Naive thymus-derived CD4-positive, alpha-beta T cell (primary cell): ENCODE data around the gene MTHFD2L. TPM values are rescaled to one million over a fixed set of nuclear protein-coding genes. Genes with fewer than 3 reads are reported as not detected.

Source experiments
- ATAC-seq: fragments of 150-1000 bp; cut with Tn5 transposase; 2 replicates; pipeline ENCODE4 v1.10.0; 2021; ENCODE audit warnings: mild to moderate bottlenecking, moderate library complexity
- CTCF ChIA-PET: fragments of 350-600 bp; sonication (Branson Sonifier 250); formaldehyde crosslinking; loops from one replicate; lab custom pipeline; 2021; ENCODE audit warnings: antibody characterized with exemption; lab: Charles Lee
- POLR2A ChIA-PET: fragments of 350-600 bp; sonication (Branson Sonifier 250); formaldehyde crosslinking; loops from one replicate; lab custom pipeline; 2021; ENCODE audit warnings: antibody characterized with exemption, inconsistent platforms; lab: Charles Lee
- DNase-seq, 9 donors: peaks; one replicate each; pipeline versions ENCODE4 v3.0.0 to v3.0.0-alpha.2; 2020 to 2022; ENCODE audit warnings: mixed read lengths in 1 of 9
- H3K27ac ChIP-seq: one replicate; pipeline ENCODE4 v1.7.0; 2013; ENCODE audit warnings: mild to moderate bottlenecking, low read depth, low read length, moderate library complexity
- H3K27me3 ChIP-seq, 2 donors: one replicate each; pipeline ENCODE4 v1.7.0; 2013; ENCODE audit warnings: low read length in 2 of 2, mild to moderate bottlenecking in 2 of 2, moderate library complexity in 2 of 2; ENCODE audit not compliant: control insufficient read depth in 2 of 2, insufficient read depth in 2 of 2
- H3K36me3 ChIP-seq, 3 experiments: 1 replicate in 2 of 3; 2 replicates in 1 of 3; pipeline ENCODE4 v1.7.0; 2013; ENCODE audit warnings: low read length in 3 of 3, mild to moderate bottlenecking in 3 of 3, moderate library complexity in 1 of 3; ENCODE audit not compliant: insufficient read depth in 3 of 3, control insufficient read depth in 2 of 3
- H3K4me1 ChIP-seq, 2 donors: one replicate each; pipeline ENCODE4 v1.7.0; 2013; ENCODE audit warnings: low read length in 2 of 2, mild to moderate bottlenecking in 2 of 2, moderate library complexity in 1 of 2; ENCODE audit not compliant: control insufficient read depth in 2 of 2, insufficient read depth in 2 of 2
- H3K4me3 ChIP-seq: 2 replicates; pipeline ENCODE4 v1.7.0; 2013; ENCODE audit warnings: mild to moderate bottlenecking, low read length
- H3K9me3 ChIP-seq, 3 experiments: 1 replicate in 2 of 3; 2 replicates in 1 of 3; pipeline ENCODE4 v1.7.0; 2013; ENCODE audit warnings: low read length in 3 of 3; ENCODE audit not compliant: control insufficient read depth in 2 of 3
- H3K27ac Mint-ChIP-seq, 9 donors: one replicate each; pipeline ENCODE4 v1.8.0; 2020 to 2022; ENCODE audit warnings: mixed read lengths in 9 of 9, mild to moderate bottlenecking in 8 of 9, moderate library complexity in 5 of 9, inconsistent platforms in 2 of 9
- H3K27me3 Mint-ChIP-seq, 5 donors: one replicate each; pipeline ENCODE4 v1.8.0; 2021 to 2022; ENCODE audit warnings: mixed read lengths in 5 of 5, mild to moderate bottlenecking in 1 of 5
- H3K36me3 Mint-ChIP-seq, 5 donors: one replicate each; pipeline ENCODE4 v1.8.0; 2020 to 2022; ENCODE audit warnings: mixed read lengths in 5 of 5, mild to moderate bottlenecking in 3 of 5, inconsistent platforms in 1 of 5
- H3K4me1 Mint-ChIP-seq, 7 donors: one replicate each; pipeline ENCODE4 v1.8.0; 2020 to 2022; ENCODE audit warnings: mixed read lengths in 7 of 7, mild to moderate bottlenecking in 3 of 7, inconsistent platforms in 1 of 7
- H3K4me3 Mint-ChIP-seq, 10 donors: one replicate each; pipeline ENCODE4 v1.8.0; 2020 to 2022; ENCODE audit warnings: mild to moderate bottlenecking in 10 of 10, mixed read lengths in 10 of 10, moderate library complexity in 6 of 10, inconsistent platforms in 2 of 10
- H3K9me3 Mint-ChIP-seq, 11 donors: one replicate each; pipeline ENCODE4 v1.8.0; 2020 to 2022; ENCODE audit warnings: mixed read lengths in 11 of 11, mild to moderate bottlenecking in 4 of 11, inconsistent platforms in 1 of 11, moderate library complexity in 1 of 11
- intact Hi-C, 2 donors: fragments of 100-400 bp; cut with micrococcal nuclease; formaldehyde crosslinking; loops; one replicate each; pipeline ENCODE4 v1.15.1; 2023
- polyA plus RNA-seq, 2 donors: library from polyadenylated mRNA; unstranded; fragments of 300-500 nt; fragmentation: Illumina TruSeq; gene quantifications; one replicate each; pipeline ENCODE4 v1.2.3, GENCODE V29; 2021
- total RNA-seq, 6 experiments: library from RNA in 5 of 6; stranded (reverse) in 5 of 6; gene quantifications; 1 replicate in 5 of 6; 2 replicates in 1 of 6; pipeline ENCODE4 v1.2.3 and lab custom pipeline; 2021 to 2026

The MTHFD2L gene
- total and polyA plus RNA-seq, 7 experiments from 2014 or later: 2.3 to 13.7 (median 10.2) TPM

GRCh38 chr4:74262522-74262921, 104.6 kb downstream of the MTHFD2L start:
- Mint-ChIP-seq H3K27ac (no peak overlapping the region), H3K36me3 (peaks cover 0 to 3% (median 0%) of the 10 kb centered on the region in 5 donors), H3K9me3 (no peaks in the 10 kb centered on the region), H3K27me3 (no peaks in the 10 kb centered on the region), H3K4me3 (no peak overlapping the region), H3K4me1 (peaks cover 0 to under 1% (median 0%) of the 10 kb centered on the region in 7 donors)
- H3K4me1 ChIP-seq: no peaks in the 10 kb centered on the region
- H3K36me3 ChIP-seq: no peaks in the 10 kb centered on the region
- intact Hi-C loops: no loop called here
- no peak overlapping the region for H3K4me3 ChIP-seq
- ATAC-seq (no peak), DNase-seq (peak in 1 of 9 donors; percentile 1)
- ChIA-PET CTCF (no interaction called here), POLR2A (no interaction called here)
- H3K9me3 ChIP-seq: no peaks in the 10 kb centered on the region
- no peak overlapping the region for H3K27ac ChIP-seq
- H3K27me3 ChIP-seq: no peaks in the 10 kb centered on the region

GRCh38 chr4:74263551-74263950, 105.6 kb downstream of the MTHFD2L start:
- no peaks in the 10 kb centered on the region for H3K9me3 ChIP-seq
- H3K4me3 Mint-ChIP-seq: no peak overlapping the region
- H3K4me1 ChIP-seq: no peaks in the 10 kb centered on the region
- ATAC-seq (no peak), DNase-seq (no peak)
- no peak overlapping the region for H3K27ac Mint-ChIP-seq
- ChIA-PET CTCF (interaction anchor here (0.6 kb wide), 1 partner anchor 121 kb away, joined by 4 read pairs; no protein-coding TSS in a partner anchor), POLR2A (no interaction called here)
- no peak overlapping the region for H3K4me3 ChIP-seq
- H3K27me3 ChIP-seq: no peaks in the 10 kb centered on the region
- intact Hi-C loops: no loop called here
- peaks cover 0 to 10% (median 4%) of the 10 kb centered on the region in 7 donors for H3K4me1 Mint-ChIP-seq
- no peaks in the 10 kb centered on the region for H3K36me3 ChIP-seq
- H3K36me3 Mint-ChIP-seq: peaks cover 0 to 3% (median 0%) of the 10 kb centered on the region in 5 donors
- no peaks in the 10 kb centered on the region for H3K9me3 Mint-ChIP-seq
- H3K27ac ChIP-seq: no peak overlapping the region
- no peaks in the 10 kb centered on the region for H3K27me3 Mint-ChIP-seq

GRCh38 chr4:74266081-74266480, 108.2 kb downstream of the MTHFD2L start:
- ChIA-PET CTCF (interaction anchor here (1.8 kb wide), 1 partner anchor 23 kb away, joined by 4 read pairs; no protein-coding TSS in a partner anchor), POLR2A (no interaction called here)
- no peaks in the 10 kb centered on the region for H3K9me3 Mint-ChIP-seq
- Histone ChIP-seq H3K4me3 (no peak overlapping the region), H3K9me3 (no peaks in the 10 kb centered on the region), H3K4me1 (no peaks in the 10 kb centered on the region), H3K27ac (no peak overlapping the region), H3K36me3 (no peaks in the 10 kb centered on the region), H3K27me3 (no peaks in the 10 kb centered on the region)
- intact Hi-C loops: no loop called here
- no peak overlapping the region for H3K4me3 Mint-ChIP-seq
- no peaks in the 10 kb centered on the region for H3K27me3 Mint-ChIP-seq
- no peak overlapping the region for H3K27ac Mint-ChIP-seq
- H3K4me1 Mint-ChIP-seq: peaks cover 0 to 10% (median 4%) of the 10 kb centered on the region in 7 donors
- ATAC-seq (no peak), DNase-seq (no peak)
- H3K36me3 Mint-ChIP-seq: peaks cover 0 to 4% (median 0%) of the 10 kb centered on the region in 5 donors

- Histone ChIP-seq H3K27ac (no peak overlapping the region), H3K9me3 (no peaks in the 10 kb centered on the region), H3K27me3 (no peaks in the 10 kb centered on the region), H3K36me3 (no peaks in the 10 kb centered on the region), H3K4me1 (no peaks in the 10 kb centered on the region), H3K4me3 (no peak overlapping the region)
- Mint-ChIP-seq H3K27me3 (no peaks in the 10 kb centered on the region), H3K9me3 (no peaks in the 10 kb centered on the region), H3K36me3 (peaks cover 0 to 4% (median 0%) of the 10 kb centered on the region in 5 donors), H3K4me3 (no peak overlapping the region), H3K27ac (peak overlapping the region in 2 of 9 donors; percentile 7 to 11), H3K4me1 (peaks cover 0 to 10% (median 4%) of the 10 kb centered on the region in 7 donors)
- ATAC-seq (no peak), DNase-seq (no peak)
- intact Hi-C loops: no loop called here
- ChIA-PET CTCF (no interaction called here), POLR2A (no interaction called here)
These were observed 110.2 kb downstream of the MTHFD2L start for GRCh38 chr4:74267998-74268606.

GRCh38 chr4:74268643-74269042, 110.7 kb downstream of the MTHFD2L start:
- Mint-ChIP-seq H3K9me3 (no peaks in the 10 kb centered on the region), H3K4me1 (peaks cover 0 to 10% (median 4%) of the 10 kb centered on the region in 7 donors), H3K36me3 (peaks cover 0 to 4% (median 0%) of the 10 kb centered on the region in 5 donors), H3K27ac (no peak overlapping the region), H3K4me3 (no peak overlapping the region), H3K27me3 (no peaks in the 10 kb centered on the region)
- no peaks in the 10 kb centered on the region for H3K27me3 ChIP-seq
- intact Hi-C loops: no loop called here
- ChIA-PET POLR2A (no interaction called here), CTCF (no interaction called here)
- H3K4me1 ChIP-seq: no peaks in the 10 kb centered on the region
- no peak overlapping the region for H3K27ac ChIP-seq
- ATAC-seq (no peak), DNase-seq (no peak)
- H3K9me3 ChIP-seq: no peaks in the 10 kb centered on the region
- no peaks in the 10 kb centered on the region for H3K36me3 ChIP-seq
- H3K4me3 ChIP-seq: no peak overlapping the region

GRCh38 chr4:74278490-74278889, 120.6 kb downstream of the MTHFD2L start:
- no peaks in the 10 kb centered on the region for H3K27me3 Mint-ChIP-seq
- H3K27ac Mint-ChIP-seq: no peak overlapping the region
- H3K9me3 Mint-ChIP-seq: no peaks in the 10 kb centered on the region
- Histone ChIP-seq H3K4me3 (no peak overlapping the region), H3K36me3 (no peaks in the 10 kb centered on the region), H3K9me3 (no peaks in the 10 kb centered on the region), H3K4me1 (no peaks in the 10 kb centered on the region), H3K27ac (no peak overlapping the region), H3K27me3 (no peaks in the 10 kb centered on the region)
- ChIA-PET CTCF (no interaction called here), POLR2A (no interaction called here)
- DNase-seq: no peak
- no peaks in the 10 kb centered on the region for H3K4me1 Mint-ChIP-seq
- H3K36me3 Mint-ChIP-seq: peaks cover 0 to 27% (median 10%) of the 10 kb centered on the region in 5 donors
- intact Hi-C loops: no loop called here
- no peak for ATAC-seq
- H3K4me3 Mint-ChIP-seq: no peak overlapping the region

- H3K27me3 Mint-ChIP-seq: no peaks in the 10 kb centered on the region
- no peak overlapping the region for H3K27ac Mint-ChIP-seq
- no peak for ATAC-seq
- POLR2A ChIA-PET: no interaction called here
- no peak overlapping the region for H3K4me3 ChIP-seq
- H3K4me1 ChIP-seq: no peaks in the 10 kb centered on the region
- no peak overlapping the region for H3K4me3 Mint-ChIP-seq
- CTCF ChIA-PET: no interaction called here
- H3K27me3 ChIP-seq: no peaks in the 10 kb centered on the region
- H3K9me3 ChIP-seq: no peaks in the 10 kb centered on the region
- no peak overlapping the region for H3K27ac ChIP-seq
- intact Hi-C loops: no loop called here
- H3K36me3 Mint-ChIP-seq: peaks cover 0 to 39% (median 17%) of the 10 kb centered on the region in 5 donors
- no peak for DNase-seq
- no peaks in the 10 kb centered on the region for H3K4me1 Mint-ChIP-seq
- H3K36me3 ChIP-seq: no peaks in the 10 kb centered on the region
- H3K9me3 Mint-ChIP-seq: no peaks in the 10 kb centered on the region
These were observed 121.8 kb downstream of the MTHFD2L start for GRCh38 chr4:74279716-74280115.
